Measurements from ENCODE around the gene PLPPR1. TPM values are rescaled to one million over a fixed set of nuclear protein-coding genes. Genes with fewer than 3 reads are reported as not detected.

The PLPPR1 gene
- total and polyA plus RNA-seq, 5 donors, result not detected

DNA sequence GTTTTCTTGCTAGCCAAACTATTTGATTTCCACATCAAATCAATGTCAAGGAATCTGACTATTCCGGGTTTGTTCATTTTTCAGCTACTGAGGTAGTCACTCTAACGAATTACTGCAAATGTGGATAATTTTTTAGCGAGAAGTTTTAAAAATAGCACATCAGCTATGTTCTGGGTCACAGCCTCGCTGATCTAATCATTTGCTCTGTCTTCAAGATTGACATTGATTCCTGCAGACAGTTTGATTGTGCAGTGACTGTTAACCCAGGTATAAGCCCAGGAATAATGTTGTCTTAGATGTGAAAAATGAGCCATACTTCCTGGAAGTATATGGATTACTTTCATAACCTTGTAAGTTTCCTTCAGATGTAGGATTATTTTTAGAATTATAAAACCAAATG, 181.1 kb downstream of the PLPPR1 start:
- Histone ChIP-seq H3K4me3 (ENCODE audit: low read length) (no peak overlapping the region), H3K4me1 (ENCODE audit: control insufficient read depth, insufficient read depth, low read length) (no peaks in the 10 kb centered on the region), H3K27me3 (ENCODE audit: control insufficient read depth, insufficient read depth) (no peaks in the 10 kb centered on the region), H3K9me3 (ENCODE audit: control insufficient read depth, low read length) (no peaks in the 10 kb centered on the region), H3K27ac (ENCODE audit: low read length) (no peak overlapping the region)
- intact Hi-C loops (cut with DNase I), result no loop called here
- ATAC-seq, result no peak
- no peak for DNase-seq
- WGBS, result 72% methylated on average over 4 of the region's 4 CpGs

DNA sequence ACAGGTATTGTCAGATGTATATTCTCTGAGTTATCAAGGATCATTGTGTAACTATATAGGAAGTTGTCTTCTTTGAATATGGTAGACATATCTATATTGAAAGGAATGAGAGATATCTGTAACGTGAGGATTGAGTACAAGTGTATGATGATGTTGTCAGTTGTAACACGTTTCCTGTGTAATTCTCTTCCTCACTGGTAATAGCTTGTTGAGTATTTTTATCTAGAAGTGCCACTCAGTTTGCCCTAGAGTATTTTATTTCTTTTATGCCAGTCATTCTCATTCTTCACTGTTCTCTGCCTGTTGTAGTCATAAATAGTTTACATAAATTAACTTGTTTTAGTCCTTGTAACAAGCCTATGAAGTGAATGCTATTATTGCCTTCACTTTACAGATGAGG, 184.1 kb downstream of the PLPPR1 start:
- Histone ChIP-seq H3K4me1 (ENCODE audit: control insufficient read depth, insufficient read depth, low read length) (no peaks in the 10 kb centered on the region), H3K27ac (ENCODE audit: low read length) (no peak overlapping the region), H3K9me3 (ENCODE audit: control insufficient read depth, low read length) (no peaks in the 10 kb centered on the region), H3K27me3 (ENCODE audit: control insufficient read depth, insufficient read depth) (no peaks in the 10 kb centered on the region), H3K4me3 (ENCODE audit: low read length) (no peak overlapping the region)
- DNase-seq (no peak), ATAC-seq (no peak)
- intact Hi-C loops (cut with DNase I), result no loop called here
- WGBS, result 24% methylated on average over 2 of the region's 2 CpGs

DNA sequence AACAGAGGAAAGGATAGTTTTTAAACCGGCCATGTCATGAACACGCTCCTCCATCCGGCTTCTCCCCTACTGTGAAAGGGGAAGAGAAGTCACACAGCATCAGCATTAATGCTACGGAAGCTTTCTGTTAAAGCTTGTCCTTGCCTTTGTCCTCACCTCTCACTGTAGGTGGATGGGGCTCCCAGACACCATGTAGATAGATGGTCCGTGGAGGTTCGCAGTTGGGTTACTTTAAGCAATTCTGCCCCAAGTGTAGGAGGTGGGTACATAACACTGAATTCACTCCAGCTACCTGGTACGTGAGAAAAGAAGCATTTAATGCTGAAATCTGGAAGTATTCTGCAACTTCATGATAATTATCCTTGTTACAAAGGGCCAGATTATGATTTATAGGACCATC, 190.5 kb downstream of the PLPPR1 start:
- intact Hi-C loops (cut with DNase I), result no loop called here
- no peaks in the 10 kb centered on the region for H3K27me3 ChIP-seq (ENCODE audit: control insufficient read depth, insufficient read depth)
- no peaks in the 10 kb centered on the region for H3K4me1 ChIP-seq (ENCODE audit: control insufficient read depth, insufficient read depth, low read length)
- DNase-seq, result no peak
- no peaks in the 10 kb centered on the region for H3K9me3 ChIP-seq (ENCODE audit: control insufficient read depth, low read length)
- 84% methylated on average over 7 of the region's 7 CpGs for WGBS
- H3K27ac ChIP-seq (ENCODE audit: low read length), result no peak overlapping the region
- ATAC-seq, result no peak
- no peak overlapping the region for H3K4me3 ChIP-seq (ENCODE audit: low read length)

DNA sequence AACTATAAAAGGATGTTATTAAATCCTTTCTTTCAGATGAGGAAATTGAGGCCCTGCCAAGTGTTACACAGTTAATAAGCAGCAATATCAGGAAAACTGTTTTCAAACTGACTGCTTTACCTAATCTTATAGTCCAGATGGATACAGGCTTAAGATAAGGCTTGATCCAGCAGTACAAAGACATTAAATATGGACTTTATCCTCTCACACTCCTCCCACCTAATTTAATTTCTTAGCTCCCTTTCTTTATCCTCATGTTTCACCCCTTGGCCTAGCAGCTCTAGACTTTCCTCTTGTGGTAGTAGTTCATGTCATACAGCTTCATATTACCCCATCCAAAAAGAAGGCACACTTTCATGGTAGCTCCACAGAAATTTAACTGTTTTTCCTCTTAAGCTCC, 191.8 kb downstream of the PLPPR1 start:
- H3K9me3 ChIP-seq (ENCODE audit: control insufficient read depth, low read length), result no peaks in the 10 kb centered on the region
- no peaks in the 10 kb centered on the region for H3K27me3 ChIP-seq (ENCODE audit: control insufficient read depth, insufficient read depth)
- H3K4me3 ChIP-seq (ENCODE audit: low read length), result no peak overlapping the region
- intact Hi-C loops (cut with DNase I), result loop anchor here in 1 of 4 donors (10.0 kb wide), 1 partner anchor 86 kb away; no protein-coding TSS in a partner anchor
- ATAC-seq, result no peak
- no peak for DNase-seq
- H3K27ac ChIP-seq (ENCODE audit: low read length), result no peak overlapping the region
- no peaks in the 10 kb centered on the region for H3K4me1 ChIP-seq (ENCODE audit: control insufficient read depth, insufficient read depth, low read length)

DNA sequence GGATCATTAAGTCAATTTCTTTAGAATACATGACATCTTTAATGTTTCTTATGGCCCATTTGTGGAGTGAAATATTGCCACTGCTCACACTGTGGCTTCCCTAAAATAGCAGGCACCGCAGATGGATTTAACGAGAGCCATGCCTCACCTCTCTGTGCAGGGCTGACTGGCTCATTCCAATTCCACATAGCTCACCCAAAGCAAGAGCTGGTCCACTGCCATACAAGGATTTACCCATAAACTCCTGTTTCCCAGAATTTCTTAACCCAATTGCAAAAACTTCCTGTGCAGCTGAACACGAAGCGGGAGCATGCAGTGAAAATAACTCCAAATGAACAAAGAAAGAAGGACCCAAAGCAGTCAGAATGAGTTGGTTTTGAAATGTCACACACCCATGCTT, 196.7 kb downstream of the PLPPR1 start:
- intact Hi-C loops (cut with DNase I), result loop anchor here in 1 of 4 donors (10.0 kb wide), 1 partner anchor 90 kb away; no protein-coding TSS in a partner anchor
- Histone ChIP-seq H3K27ac (ENCODE audit: low read length) (no peak overlapping the region), H3K4me3 (ENCODE audit: low read length) (no peak overlapping the region), H3K9me3 (ENCODE audit: control insufficient read depth, low read length) (no peaks in the 10 kb centered on the region), H3K4me1 (ENCODE audit: control insufficient read depth, insufficient read depth, low read length) (no peaks in the 10 kb centered on the region), H3K27me3 (ENCODE audit: control insufficient read depth, insufficient read depth) (no peaks in the 10 kb centered on the region)
- DNase-seq (no peak), ATAC-seq (no peak)
- WGBS, result 77% methylated on average over 4 of the region's 4 CpGs

DNA sequence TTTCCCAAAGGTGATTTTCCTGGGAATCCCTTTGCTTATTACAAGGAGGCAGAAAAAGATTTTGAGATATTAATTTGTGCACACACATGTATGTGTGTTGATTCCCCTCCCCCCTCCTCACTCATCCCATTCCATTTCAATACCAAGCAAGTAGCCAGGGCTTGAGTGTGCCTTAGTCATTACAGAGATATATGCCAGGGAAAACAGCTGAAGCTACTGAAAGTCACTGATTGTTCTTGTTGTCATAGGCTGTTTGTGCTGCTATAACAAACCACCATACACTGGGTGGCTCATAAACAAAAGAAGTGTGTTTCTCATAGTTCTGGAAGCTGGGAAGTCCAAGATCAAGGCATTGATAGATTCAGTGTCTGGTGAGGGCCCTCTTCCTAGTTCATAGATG, 197.6 kb downstream of the PLPPR1 start:
- Histone ChIP-seq H3K4me3 (ENCODE audit: low read length) (no peak overlapping the region), H3K27ac (ENCODE audit: low read length) (no peak overlapping the region), H3K9me3 (ENCODE audit: control insufficient read depth, low read length) (no peaks in the 10 kb centered on the region), H3K27me3 (ENCODE audit: control insufficient read depth, insufficient read depth) (no peaks in the 10 kb centered on the region), H3K4me1 (ENCODE audit: control insufficient read depth, insufficient read depth, low read length) (no peaks in the 10 kb centered on the region)
- no peak for ATAC-seq
- no peak for DNase-seq
- intact Hi-C loops (cut with DNase I), result loop anchor here in 1 of 4 donors (10.0 kb wide), 1 partner anchor 91 kb away; no protein-coding TSS in a partner anchor

DNA sequence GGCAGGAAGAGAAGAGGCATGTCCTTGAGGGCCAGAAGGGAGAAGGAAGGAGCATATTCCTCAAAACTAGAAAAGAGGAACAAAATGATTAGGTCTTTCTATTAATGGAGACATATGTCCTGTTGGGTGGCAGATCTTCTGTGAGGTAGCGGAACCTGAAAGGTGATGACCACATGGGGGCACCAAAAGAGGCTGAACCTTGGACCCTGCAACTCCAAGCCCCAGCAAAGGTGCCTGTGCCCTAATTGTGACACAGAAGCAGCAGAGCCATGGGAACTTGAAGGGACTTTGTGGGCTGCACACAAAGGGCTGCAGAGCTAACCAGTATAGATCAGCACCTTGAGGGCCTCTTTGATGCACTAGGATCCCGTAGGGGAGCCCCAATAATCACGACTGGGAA, 198.3 kb downstream of the PLPPR1 start:
- DNase-seq (no peak), ATAC-seq (no peak)
- H3K27me3 ChIP-seq (ENCODE audit: control insufficient read depth, insufficient read depth), result no peaks in the 10 kb centered on the region
- H3K4me1 ChIP-seq (ENCODE audit: control insufficient read depth, insufficient read depth, low read length), result no peaks in the 10 kb centered on the region
- no peaks in the 10 kb centered on the region for H3K9me3 ChIP-seq (ENCODE audit: control insufficient read depth, low read length)
- WGBS, result 62% methylated on average over 3 of the region's 3 CpGs
- H3K4me3 ChIP-seq (ENCODE audit: low read length), result no peak overlapping the region
- H3K27ac ChIP-seq (ENCODE audit: low read length), result no peak overlapping the region
- intact Hi-C loops (cut with DNase I), result loop anchor here in 1 of 4 donors (10.0 kb wide), 1 partner anchor 92 kb away; no protein-coding TSS in a partner anchor

DNA sequence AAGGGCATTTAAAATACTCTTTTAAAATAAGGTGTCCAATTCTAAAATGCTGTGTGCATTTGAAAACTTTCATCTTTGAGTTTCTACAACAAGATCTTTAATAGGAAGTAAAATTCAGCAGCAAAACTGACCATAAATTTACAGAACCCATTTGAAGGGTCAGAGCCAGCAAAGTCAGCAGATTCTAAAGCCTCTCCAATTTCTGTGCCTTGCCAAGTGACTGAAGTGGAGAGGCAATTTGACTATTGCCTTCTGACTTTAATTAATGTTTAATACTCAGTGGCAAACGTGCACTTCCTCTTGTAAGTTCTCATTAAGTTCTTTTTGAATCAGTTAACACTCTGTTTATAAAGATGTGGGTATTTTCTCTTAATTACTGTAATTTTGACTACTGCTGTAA, 201.1 kb downstream of the PLPPR1 start:
- H3K9me3 ChIP-seq (ENCODE audit: control insufficient read depth, low read length), result no peaks in the 10 kb centered on the region
- no peak for ATAC-seq
- DNase-seq, result no peak
- no peaks in the 10 kb centered on the region for H3K4me1 ChIP-seq (ENCODE audit: control insufficient read depth, insufficient read depth, low read length)
- H3K4me3 ChIP-seq (ENCODE audit: low read length), result no peak overlapping the region
- 15% methylated on average over 1 of the region's 1 CpG for WGBS
- H3K27ac ChIP-seq (ENCODE audit: low read length), result no peak overlapping the region
- intact Hi-C loops (cut with DNase I), result loop anchor here in 2 of 4 donors (5.0 to 10.0 kb wide), 2 partner anchors 95 to 112 kb away; no protein-coding TSS in a partner anchor
- H3K27me3 ChIP-seq (ENCODE audit: control insufficient read depth, insufficient read depth), result no peaks in the 10 kb centered on the region

DNA sequence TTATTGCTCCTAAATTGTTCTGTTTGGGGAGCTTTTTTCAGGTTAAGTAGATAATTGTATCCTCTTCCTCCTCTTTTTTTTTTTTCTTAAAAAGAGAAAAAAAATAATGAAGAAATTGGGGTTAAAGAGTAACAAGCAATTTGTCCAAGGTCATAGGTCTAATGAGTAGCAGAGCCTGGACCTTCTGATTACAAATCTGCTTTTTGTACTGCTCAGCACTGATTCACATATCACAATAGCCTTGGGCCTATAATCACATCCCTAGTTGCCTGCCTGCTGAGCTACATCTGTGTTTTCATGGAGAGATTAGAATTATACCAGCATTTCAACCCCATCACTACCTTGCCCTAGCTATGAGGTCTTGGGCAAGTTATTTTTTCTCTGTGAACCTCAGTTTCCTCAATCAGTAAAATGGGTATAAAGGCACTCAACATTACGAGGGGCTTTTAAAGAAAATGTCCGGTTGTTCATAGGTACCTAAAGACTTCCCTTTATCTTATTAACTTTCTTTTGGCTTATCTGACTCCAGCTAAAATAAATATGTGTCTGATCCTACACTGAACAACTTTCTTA, 204.0 kb downstream of the PLPPR1 start:
- no peak for ATAC-seq
- Histone ChIP-seq H3K27ac (ENCODE audit: low read length) (no peak overlapping the region), H3K27me3 (ENCODE audit: control insufficient read depth, insufficient read depth) (no peaks in the 10 kb centered on the region), H3K4me3 (ENCODE audit: low read length) (no peak overlapping the region), H3K9me3 (ENCODE audit: control insufficient read depth, low read length) (no peaks in the 10 kb centered on the region), H3K4me1 (ENCODE audit: control insufficient read depth, insufficient read depth, low read length) (no peaks in the 10 kb centered on the region)
- intact Hi-C loops (cut with DNase I), result loop anchor here in 1 of 4 donors (5.0 kb wide), 1 partner anchor 115 kb away; no protein-coding TSS in a partner anchor
- no peak for DNase-seq
- WGBS, result 95% methylated on average over 2 of the region's 2 CpGs

DNA sequence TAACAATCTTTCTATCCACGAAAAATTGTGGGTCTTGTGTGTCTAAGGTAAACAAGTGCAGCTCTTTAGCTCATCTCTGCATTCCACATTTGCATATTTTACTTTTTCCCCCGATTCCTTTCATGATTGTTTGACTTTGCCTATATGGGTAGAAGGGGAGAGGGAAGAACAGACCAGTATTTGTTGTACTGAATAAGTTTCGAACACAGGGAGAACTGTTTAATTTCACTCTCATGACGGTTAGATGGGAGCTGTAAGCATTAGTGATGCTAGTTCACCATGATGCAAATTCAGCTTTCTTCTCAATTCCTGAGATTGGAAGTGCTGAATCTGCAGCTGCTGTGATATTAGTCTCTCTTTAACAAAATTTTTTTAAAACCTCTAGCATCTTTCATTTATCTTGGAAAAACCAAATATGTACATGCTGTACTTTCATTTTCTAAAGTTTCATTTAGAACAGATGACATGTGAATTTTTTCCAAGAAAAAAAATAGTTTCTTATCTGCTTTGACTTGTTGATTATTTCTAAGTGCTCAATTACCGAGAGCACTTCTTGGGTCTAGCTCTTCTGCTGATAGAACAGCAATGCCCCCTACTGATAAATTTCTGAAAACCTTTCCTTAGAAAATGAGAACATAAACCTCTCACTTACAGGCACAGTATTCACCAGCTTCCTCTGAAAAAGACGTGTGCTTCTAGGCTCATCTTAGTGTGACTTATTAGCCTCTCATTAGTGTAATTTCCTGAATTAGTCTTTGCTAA, 206.8 kb downstream of the PLPPR1 start:
- no peak overlapping the region for H3K27ac ChIP-seq (ENCODE audit: low read length)
- intact Hi-C loops (cut with DNase I), result loop anchor here in 2 of 4 donors (5.0 kb wide), 1 partner anchor 118 kb away; no protein-coding TSS in a partner anchor
- H3K27me3 ChIP-seq (ENCODE audit: control insufficient read depth, insufficient read depth), result no peaks in the 10 kb centered on the region
- no peaks in the 10 kb centered on the region for H3K9me3 ChIP-seq (ENCODE audit: control insufficient read depth, low read length)
- no peaks in the 10 kb centered on the region for H3K4me1 ChIP-seq (ENCODE audit: control insufficient read depth, insufficient read depth, low read length)
- 29% methylated on average over 6 of the region's 6 CpGs for WGBS
- ATAC-seq (no peak), DNase-seq (no peak)
- H3K4me3 ChIP-seq (ENCODE audit: low read length), result no peak overlapping the region

DNA sequence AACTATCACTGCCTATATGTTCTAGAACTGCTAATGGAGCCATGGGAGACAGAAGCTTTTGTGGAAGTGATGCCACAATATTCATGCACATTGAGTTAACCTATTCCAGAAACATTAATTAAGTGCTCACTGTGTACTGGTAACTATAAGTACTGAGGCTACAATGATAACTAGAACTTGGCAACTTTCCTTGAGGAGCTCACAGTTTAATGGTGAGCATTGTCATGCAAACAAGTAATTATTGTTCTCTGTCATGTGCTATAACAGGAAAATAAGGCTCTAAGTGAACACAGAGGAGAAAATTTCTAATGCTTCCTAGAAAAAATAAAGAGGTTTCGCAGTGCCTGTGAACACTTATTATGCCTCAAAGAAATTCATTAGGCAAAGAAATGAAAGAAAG, 214.1 kb downstream of the PLPPR1 start:
- H3K27ac ChIP-seq (ENCODE audit: low read length), result no peak overlapping the region
- H3K4me3 ChIP-seq (ENCODE audit: low read length), result no peak overlapping the region
- no peaks in the 10 kb centered on the region for H3K27me3 ChIP-seq (ENCODE audit: control insufficient read depth, insufficient read depth)
- DNase-seq (no peak), ATAC-seq (no peak)
- H3K9me3 ChIP-seq (ENCODE audit: control insufficient read depth, low read length), result no peaks in the 10 kb centered on the region
- 89% methylated on average over 1 of the region's 1 CpG for WGBS
- H3K4me1 ChIP-seq (ENCODE audit: control insufficient read depth, insufficient read depth, low read length), result no peaks in the 10 kb centered on the region
- intact Hi-C loops (cut with DNase I), result no loop called here

All from right cardiac atrium (tissue), 5 donors.